Chondrocyte (in vitro differentiated cells): ENCODE results near the gene BFSP2. TPM values are rescaled to one million over a fixed set of nuclear protein-coding genes. Genes with fewer than 3 reads are reported as not detected.

Experiments used
- DNase-seq: peaks from one replicate; pipeline ENCODE4 v3.0.0; 2021; ENCODE audit warnings: mixed read lengths, low spot score
- H3K27ac Mint-ChIP-seq: one replicate; pipeline ENCODE4 v1.8.0; 2021; ENCODE audit warnings: mild to moderate bottlenecking, moderate library complexity, mixed read lengths; ENCODE audit not compliant: unreplicated experiment
- H3K27me3 Mint-ChIP-seq: 2 replicates; pipeline ENCODE4 v1.8.0; 2021; ENCODE audit warnings: low read depth, mixed read lengths
- H3K36me3 Mint-ChIP-seq: 2 replicates; pipeline ENCODE4 v1.8.0; 2021; ENCODE audit warnings: low read depth, mixed read lengths
- H3K4me1 Mint-ChIP-seq: 2 replicates; pipeline ENCODE4 v1.8.0; 2021; ENCODE audit warnings: low read depth, mild to moderate bottlenecking, mixed read lengths
- H3K4me3 Mint-ChIP-seq: one replicate; pipeline ENCODE4 v1.8.0; 2021; ENCODE audit warnings: mild to moderate bottlenecking, moderate library complexity, mixed read lengths; ENCODE audit not compliant: unreplicated experiment
- H3K9me3 Mint-ChIP-seq: 2 replicates; pipeline ENCODE4 v1.8.0; 2021; ENCODE audit warnings: low read depth, mixed read lengths
- total RNA-seq: library from RNA; stranded (reverse); gene quantifications from 3 replicates; pipeline ENCODE4 v1.2.1, GENCODE V29; 2021
- TF ChIP-seq, protein P1 (sequence below): fragments of 200-600 bp; sonication (generic); IDR thresholded peaks from 2 replicates; pipeline ENCODE4 v1.5.0; 2021; ENCODE audit warnings: antibody characterized with exemption, mild to moderate bottlenecking, moderate library complexity

BFSP2 gene
- total RNA-seq, 1 donor from 2014 or later: not detected

DNA sequence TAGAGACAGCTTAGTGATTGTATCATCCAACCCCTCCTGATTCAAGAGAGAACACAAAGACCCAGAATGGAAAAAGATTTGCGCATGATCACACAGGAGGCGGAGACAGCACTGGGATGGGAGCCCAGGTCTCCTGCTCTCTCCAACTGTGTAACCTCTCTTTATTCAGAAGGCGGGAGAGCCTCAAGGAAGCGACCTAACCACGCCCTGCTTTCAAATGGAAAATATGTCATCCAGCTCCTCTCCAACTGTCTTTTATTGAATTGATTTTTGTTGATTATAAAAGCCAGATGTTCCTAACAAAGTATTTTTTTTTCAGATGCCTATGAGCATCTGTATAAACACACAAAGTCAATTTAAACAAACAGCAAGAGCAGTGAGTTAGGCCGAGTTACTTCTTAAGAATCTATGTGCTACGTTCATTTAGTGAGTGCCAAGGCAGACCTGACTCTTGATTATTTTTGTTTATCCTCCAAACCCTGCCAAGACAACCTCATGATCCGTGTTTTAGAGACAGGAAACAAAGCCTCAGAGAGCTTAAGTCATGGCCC is 74.5 kb downstream of the BFSP2 start:
- DNase-seq: no peak
- H3K4me1 Mint-ChIP-seq: peaks cover 6% of the 10 kb centered on the region
- H3K27ac Mint-ChIP-seq: no peak overlapping the region

DNA sequence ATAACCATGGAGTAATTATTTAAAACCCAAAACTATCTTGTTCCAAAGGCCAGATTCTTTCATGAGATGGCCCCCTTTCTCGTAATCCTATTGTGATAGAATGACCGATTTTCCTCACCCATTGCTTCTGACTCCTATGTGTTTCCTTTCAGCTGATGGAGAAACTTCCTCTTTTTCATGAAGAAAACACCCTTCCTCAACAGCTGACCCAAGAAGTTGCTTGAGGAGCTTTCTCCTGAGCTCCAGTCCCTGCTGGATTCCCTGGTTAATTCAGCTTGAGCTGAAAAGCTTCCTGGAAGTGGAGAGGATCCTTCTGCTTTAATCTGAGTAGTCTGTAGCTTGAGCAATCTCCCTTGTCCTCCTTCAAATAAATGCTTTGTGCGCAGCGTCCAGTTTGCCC is 75.0 kb downstream of the BFSP2 start:
- Mint-ChIP-seq H3K36me3 (no peaks in the 10 kb centered on the region), H3K4me1 (peaks cover 6% of the 10 kb centered on the region), H3K4me3 (no peak overlapping the region), H3K9me3 (no peaks in the 10 kb centered on the region), H3K27ac (no peak overlapping the region), H3K27me3 (no peaks in the 10 kb centered on the region)
- TF ChIP-seq, protein P1, sequence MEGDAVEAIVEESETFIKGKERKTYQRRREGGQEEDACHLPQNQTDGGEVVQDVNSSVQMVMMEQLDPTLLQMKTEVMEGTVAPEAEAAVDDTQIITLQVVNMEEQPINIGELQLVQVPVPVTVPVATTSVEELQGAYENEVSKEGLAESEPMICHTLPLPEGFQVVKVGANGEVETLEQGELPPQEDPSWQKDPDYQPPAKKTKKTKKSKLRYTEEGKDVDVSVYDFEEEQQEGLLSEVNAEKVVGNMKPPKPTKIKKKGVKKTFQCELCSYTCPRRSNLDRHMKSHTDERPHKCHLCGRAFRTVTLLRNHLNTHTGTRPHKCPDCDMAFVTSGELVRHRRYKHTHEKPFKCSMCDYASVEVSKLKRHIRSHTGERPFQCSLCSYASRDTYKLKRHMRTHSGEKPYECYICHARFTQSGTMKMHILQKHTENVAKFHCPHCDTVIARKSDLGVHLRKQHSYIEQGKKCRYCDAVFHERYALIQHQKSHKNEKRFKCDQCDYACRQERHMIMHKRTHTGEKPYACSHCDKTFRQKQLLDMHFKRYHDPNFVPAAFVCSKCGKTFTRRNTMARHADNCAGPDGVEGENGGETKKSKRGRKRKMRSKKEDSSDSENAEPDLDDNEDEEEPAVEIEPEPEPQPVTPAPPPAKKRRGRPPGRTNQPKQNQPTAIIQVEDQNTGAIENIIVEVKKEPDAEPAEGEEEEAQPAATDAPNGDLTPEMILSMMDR: no peak
- no peak for DNase-seq

More for the DNA sequence above, 74.5 kb downstream of the BFSP2 start:
- no peaks in the 10 kb centered on the region for H3K9me3 Mint-ChIP-seq
- H3K27me3 Mint-ChIP-seq: no peaks in the 10 kb centered on the region
- TF ChIP-seq, protein P1: no peak
- no peaks in the 10 kb centered on the region for H3K36me3 Mint-ChIP-seq
- H3K4me3 Mint-ChIP-seq: no peak overlapping the region

DNA sequence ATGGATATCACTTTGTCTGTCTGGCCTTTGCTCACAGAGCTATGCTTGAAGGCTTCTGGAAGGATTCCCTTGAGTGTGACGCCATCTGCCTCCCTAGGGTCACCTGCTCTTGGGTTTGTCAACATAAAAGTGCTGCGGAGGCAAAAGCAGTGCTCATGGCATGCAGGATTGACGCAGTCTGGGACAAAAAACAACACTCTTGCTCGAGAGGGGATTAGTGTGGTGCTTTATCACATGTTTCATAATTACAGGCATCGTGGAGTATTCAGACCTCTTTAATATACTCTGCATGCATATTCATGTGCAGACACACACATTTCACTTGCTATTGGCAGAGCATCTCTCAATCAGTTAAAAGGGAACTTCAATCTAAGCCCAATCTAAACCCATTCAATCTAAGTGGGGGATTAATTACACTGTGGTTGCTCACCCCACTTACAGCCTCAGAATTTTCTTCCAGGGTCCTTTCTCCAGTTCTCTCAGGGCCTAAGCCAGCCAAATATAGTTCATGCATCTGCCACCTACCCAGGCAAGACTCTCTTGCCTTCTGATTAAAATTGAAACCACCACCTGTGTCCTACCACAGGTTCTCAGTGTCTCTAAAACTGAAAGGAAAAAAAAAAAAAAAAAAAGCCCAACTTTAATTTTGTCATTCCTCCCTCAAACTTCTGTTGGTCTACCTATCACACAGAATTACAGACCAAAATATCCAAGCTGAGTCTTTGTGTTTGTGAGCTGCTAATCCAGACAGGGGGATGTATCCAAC is 75.6 kb downstream of the BFSP2 start:
- peaks cover 6% of the 10 kb centered on the region for H3K4me1 Mint-ChIP-seq

DNA sequence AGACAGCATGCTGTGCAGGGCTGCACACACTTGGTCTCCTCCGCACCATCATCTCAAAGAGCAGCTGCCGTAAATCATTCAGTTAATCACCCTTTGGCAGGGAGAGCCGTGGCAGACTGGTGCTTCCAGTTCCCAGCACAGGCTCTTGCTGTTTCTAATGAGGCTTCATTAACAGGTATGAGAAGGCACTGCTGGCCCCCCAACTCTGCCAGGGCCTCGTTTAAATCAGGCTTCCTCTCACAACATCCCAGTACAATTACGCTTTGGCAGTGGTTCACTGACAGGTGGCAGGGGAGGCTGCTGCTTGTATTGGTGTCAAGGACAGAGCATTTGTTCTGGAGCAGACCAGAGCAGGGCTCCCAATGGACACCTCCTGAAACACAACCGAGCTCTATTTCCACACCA is 77.1 kb downstream of the BFSP2 start:
- Mint-ChIP-seq H3K4me1 (peaks cover 6% of the 10 kb centered on the region), H3K36me3 (no peaks in the 10 kb centered on the region), H3K27ac (no peak overlapping the region), H3K9me3 (no peaks in the 10 kb centered on the region), H3K27me3 (no peaks in the 10 kb centered on the region), H3K4me3 (no peak overlapping the region)
- no peak for DNase-seq
- TF ChIP-seq, protein P1: no peak

More for the DNA sequence above, 75.6 kb downstream of the BFSP2 start:
- Mint-ChIP-seq H3K27me3 (no peaks in the 10 kb centered on the region), H3K4me3 (no peak overlapping the region), H3K27ac (no peak overlapping the region), H3K36me3 (no peaks in the 10 kb centered on the region), H3K9me3 (no peaks in the 10 kb centered on the region)
- TF ChIP-seq, protein P1: no peak
- DNase-seq: no peak

DNA sequence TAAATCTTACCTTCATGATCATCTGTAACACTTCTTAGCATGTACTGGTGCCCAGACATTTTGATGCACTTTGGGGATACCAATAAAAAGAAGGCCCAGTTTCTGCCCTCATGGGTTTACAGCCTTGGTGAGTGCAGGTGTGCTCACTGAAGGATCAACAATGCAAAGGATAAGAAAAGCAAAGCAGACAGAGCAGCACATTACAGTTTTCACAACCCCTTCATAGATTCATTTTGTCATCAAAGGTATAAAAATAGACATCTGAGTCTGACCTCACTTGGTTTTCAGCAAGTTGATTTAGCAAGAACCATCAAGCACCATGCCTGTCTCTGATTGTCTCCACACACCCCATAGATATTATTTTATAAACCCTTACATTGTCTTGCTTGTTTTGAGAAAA is 77.6 kb downstream of the BFSP2 start:
- TF ChIP-seq, protein P1: no peak
- Mint-ChIP-seq H3K4me3 (no peak overlapping the region), H3K36me3 (no peaks in the 10 kb centered on the region), H3K27ac (no peak overlapping the region), H3K9me3 (no peaks in the 10 kb centered on the region), H3K27me3 (no peaks in the 10 kb centered on the region), H3K4me1 (peaks cover 6% of the 10 kb centered on the region)
- DNase-seq: no peak
